GM12873 (cell line): Measurements from ENCODE around the gene ALG12.

ENCODE experiments used
- TF ChIP-seq, protein P1 (sequence below): IDR thresholded peaks from 2 replicates; pipeline ENCODE4 v1.5.1; 2012; ENCODE audit warnings: low read depth, mild to moderate bottlenecking, moderate library complexity, low read length, control low read depth; ENCODE audit not compliant: insufficient read depth; ENCODE audit errors: missing control alignments

ALG12 gene

GRCh38 chr22:49923445-49923844 lies 5.2 kb upstream of the ALG12 start:
- TF ChIP-seq, protein P1, sequence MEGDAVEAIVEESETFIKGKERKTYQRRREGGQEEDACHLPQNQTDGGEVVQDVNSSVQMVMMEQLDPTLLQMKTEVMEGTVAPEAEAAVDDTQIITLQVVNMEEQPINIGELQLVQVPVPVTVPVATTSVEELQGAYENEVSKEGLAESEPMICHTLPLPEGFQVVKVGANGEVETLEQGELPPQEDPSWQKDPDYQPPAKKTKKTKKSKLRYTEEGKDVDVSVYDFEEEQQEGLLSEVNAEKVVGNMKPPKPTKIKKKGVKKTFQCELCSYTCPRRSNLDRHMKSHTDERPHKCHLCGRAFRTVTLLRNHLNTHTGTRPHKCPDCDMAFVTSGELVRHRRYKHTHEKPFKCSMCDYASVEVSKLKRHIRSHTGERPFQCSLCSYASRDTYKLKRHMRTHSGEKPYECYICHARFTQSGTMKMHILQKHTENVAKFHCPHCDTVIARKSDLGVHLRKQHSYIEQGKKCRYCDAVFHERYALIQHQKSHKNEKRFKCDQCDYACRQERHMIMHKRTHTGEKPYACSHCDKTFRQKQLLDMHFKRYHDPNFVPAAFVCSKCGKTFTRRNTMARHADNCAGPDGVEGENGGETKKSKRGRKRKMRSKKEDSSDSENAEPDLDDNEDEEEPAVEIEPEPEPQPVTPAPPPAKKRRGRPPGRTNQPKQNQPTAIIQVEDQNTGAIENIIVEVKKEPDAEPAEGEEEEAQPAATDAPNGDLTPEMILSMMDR: peak; percentile 30

DNA sequence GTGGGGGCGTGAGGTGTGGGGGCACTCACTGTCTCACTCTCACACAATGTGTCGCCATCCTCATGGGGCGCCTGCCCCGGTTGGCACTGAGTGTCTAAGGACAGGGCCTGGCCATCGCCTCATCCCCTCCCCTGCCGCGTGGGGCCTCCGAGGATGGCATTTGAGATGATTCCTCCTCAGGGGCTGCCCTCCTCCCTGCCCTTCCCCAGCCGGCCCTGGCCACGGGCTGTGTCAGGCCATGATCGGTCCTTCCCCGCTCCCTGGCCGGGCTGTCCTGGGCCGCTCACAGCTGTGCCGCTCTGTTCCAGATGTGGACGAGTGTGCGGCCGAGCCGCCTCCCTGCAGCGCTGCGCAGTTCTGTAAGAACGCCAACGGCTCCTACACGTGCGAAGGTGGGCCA lies 4.7 kb upstream of the ALG12 start:
- TF ChIP-seq, protein P1: no peak

GRCh38 chr22:49922484-49922883 lies 4.2 kb upstream of the ALG12 start:
- TF ChIP-seq, protein P1: no peak

DNA sequence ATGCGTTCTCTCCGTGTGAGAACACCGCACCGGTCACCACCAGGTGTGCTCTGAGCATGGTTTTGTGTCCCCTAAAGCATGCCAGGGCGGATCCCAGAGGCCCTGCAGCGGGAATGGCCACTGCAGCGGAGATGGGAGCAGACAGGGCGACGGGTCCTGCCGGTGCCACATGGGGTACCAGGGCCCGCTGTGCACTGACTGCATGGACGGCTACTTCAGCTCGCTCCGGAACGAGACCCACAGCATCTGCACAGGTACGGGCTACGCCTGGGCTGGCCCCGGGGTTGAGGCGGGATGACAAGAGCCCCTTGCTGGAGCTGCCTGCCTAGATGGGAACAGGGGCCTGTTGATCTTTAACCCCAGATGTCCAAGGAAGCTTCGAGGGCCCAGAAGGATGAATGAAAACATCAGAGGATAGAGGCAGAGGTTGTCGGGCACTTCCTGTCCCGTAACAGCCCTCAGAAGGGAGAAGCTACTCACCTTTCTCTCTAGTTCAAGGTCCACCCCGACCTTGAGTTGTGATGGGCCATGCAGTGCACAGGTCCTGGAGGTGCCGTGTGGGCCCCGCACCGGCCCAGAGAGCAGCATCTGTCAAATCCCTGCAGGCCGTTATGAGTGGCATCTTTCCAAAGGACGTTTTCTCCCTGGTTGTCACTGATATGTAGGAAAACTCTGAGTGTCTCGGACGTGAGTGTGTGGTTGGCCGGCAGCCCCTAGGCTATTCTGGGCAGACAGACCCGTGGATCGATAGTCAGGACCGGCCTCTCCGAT lies 3.5 kb upstream of the ALG12 start:
- TF ChIP-seq, protein P1: no peak

DNA sequence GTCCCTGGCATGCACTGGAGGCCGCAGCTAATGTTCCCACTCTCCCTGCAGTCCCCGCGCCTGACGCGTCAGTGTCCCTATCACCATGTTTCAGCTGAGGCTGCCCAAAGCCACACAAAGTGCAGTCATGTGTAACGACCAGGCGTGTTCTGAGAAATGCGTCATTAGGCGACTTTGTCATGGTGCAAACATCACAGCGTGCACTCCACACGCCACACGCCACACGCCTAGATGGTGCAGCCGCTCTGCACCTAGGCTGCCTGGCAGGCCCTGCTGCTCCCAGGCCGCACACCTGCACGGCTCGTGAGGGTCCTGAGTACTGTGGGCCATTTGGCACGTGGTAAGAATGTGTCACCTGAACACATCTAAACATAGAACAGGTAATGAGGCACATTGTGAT lies 2.6 kb upstream of the ALG12 start:
- TF ChIP-seq, protein P1: no peak

- TF ChIP-seq, protein P1: no peak
Observed at GRCh38 chr22:49918911-49919881, 958 bp upstream of the ALG12 start.

GRCh38 chr22:49916831-49917230 lies 1.4 kb downstream of the ALG12 start:
- TF ChIP-seq, protein P1: no peak
